HEK293T (cell line): Measurements from ENCODE around the gene C2orf76.

Experiments used
- ARNT ChIP-seq: fragments of 450-650 bp; IDR thresholded peaks from 2 replicates; pipeline ENCODE4 v1.6.1; 2017; ENCODE audit warnings: mild to moderate bottlenecking
- BHLHE40 ChIP-seq: fragments of 450-650 bp; IDR thresholded peaks from 2 replicates; pipeline ENCODE4 v1.6.1; 2016; ENCODE audit warnings: mild to moderate bottlenecking, moderate library complexity, borderline replicate concordance
- ELF4 ChIP-seq: fragments of 450-650 bp; IDR thresholded peaks from 2 replicates; pipeline ENCODE4 v1.6.1; 2017; ENCODE audit warnings: antibody characterized with exemption
- FOXA1 ChIP-seq: fragments of 450-650 bp; IDR thresholded peaks from 2 replicates; pipeline ENCODE4 v1.6.1; 2016; ENCODE audit warnings: mild to moderate bottlenecking
- FOXK2 ChIP-seq: fragments of 450-650 bp; IDR thresholded peaks from 2 replicates; pipeline ENCODE4 v1.6.1; 2016; ENCODE audit warnings: mild to moderate bottlenecking
- FOXM1 ChIP-seq: fragments of 450-650 bp; IDR thresholded peaks from 2 replicates; pipeline ENCODE4 v1.6.1; 2017; ENCODE audit warnings: mild to moderate bottlenecking, borderline replicate concordance
- HDGF ChIP-seq: fragments of 450-650 bp; IDR thresholded peaks from 2 replicates; pipeline ENCODE4 v1.6.1; 2017; ENCODE audit warnings: antibody characterized with exemption, borderline replicate concordance
- L3MBTL2 ChIP-seq: fragments of 450-650 bp; conservative IDR thresholded peaks from 2 replicates; pipeline ENCODE4 v1.6.1; 2016; ENCODE audit warnings: mild to moderate bottlenecking

DNA sequence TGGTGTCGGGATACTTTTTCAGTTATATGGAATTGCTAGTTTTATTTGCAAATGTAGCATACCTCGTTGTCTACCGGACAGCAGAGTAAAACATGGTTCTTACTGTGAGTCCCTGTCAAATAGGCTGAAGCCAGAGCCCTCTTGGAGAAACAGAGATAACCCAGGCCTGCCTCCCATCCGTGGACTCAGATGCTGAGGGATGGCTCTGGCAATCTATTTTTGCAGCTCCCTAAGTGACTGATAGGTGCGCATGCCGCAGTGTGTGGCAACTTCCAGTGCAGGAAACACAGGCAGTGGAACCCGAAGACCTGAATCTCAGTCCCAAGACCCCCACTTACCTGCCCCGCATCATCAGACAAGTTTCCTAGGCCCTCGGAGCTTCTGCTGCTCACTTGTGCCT, 109.4 kb downstream of the C2orf76 start:
- TF ChIP-seq HDGF (no peak), L3MBTL2 (no peak), FOXM1 (no peak), FOXA1 (no peak), ARNT (no peak), FOXK2 (no peak), BHLHE40 (no peak), ELF4 (no peak)
